Measurements from ENCODE around the gene ANAPC5. TPM values are rescaled to one million over a fixed set of nuclear protein-coding genes. Genes with fewer than 3 reads are reported as not detected.

ANAPC5 gene
- polyA plus RNA-seq, 1 experiment, result 194 TPM

- TF ChIP-seq, protein P1, sequence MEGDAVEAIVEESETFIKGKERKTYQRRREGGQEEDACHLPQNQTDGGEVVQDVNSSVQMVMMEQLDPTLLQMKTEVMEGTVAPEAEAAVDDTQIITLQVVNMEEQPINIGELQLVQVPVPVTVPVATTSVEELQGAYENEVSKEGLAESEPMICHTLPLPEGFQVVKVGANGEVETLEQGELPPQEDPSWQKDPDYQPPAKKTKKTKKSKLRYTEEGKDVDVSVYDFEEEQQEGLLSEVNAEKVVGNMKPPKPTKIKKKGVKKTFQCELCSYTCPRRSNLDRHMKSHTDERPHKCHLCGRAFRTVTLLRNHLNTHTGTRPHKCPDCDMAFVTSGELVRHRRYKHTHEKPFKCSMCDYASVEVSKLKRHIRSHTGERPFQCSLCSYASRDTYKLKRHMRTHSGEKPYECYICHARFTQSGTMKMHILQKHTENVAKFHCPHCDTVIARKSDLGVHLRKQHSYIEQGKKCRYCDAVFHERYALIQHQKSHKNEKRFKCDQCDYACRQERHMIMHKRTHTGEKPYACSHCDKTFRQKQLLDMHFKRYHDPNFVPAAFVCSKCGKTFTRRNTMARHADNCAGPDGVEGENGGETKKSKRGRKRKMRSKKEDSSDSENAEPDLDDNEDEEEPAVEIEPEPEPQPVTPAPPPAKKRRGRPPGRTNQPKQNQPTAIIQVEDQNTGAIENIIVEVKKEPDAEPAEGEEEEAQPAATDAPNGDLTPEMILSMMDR (IDR thresholded peaks at IDR 0.05; ENCODE audit: insufficient read depth, low read depth, low read length), result no peak
- CTCF ChIA-PET, result interaction anchor here (0.9 to 2.2 kb wide), 2 partner anchors 12 to 96 kb away, joined by 3 to 15 read pairs; no protein-coding TSS in a partner anchor
- DNase-seq (ENCODE audit: low read depth), result no peak
- Histone ChIP-seq H3K4me3 (ENCODE audit: low read depth, low read length) (no peak overlapping the region), H3K36me3 (ENCODE audit: control insufficient read depth, insufficient read depth, low read length) (peaks cover 11% of the 10 kb centered on the region), H3K27me3 (ENCODE audit: control insufficient read depth, insufficient read depth, low read length) (no peaks in the 10 kb centered on the region)
- POLR2A ChIA-PET, result no interaction called here
These were observed 5.5 kb downstream of the ANAPC5 start for GRCh38 chr12:121346747-121347146.

DNA sequence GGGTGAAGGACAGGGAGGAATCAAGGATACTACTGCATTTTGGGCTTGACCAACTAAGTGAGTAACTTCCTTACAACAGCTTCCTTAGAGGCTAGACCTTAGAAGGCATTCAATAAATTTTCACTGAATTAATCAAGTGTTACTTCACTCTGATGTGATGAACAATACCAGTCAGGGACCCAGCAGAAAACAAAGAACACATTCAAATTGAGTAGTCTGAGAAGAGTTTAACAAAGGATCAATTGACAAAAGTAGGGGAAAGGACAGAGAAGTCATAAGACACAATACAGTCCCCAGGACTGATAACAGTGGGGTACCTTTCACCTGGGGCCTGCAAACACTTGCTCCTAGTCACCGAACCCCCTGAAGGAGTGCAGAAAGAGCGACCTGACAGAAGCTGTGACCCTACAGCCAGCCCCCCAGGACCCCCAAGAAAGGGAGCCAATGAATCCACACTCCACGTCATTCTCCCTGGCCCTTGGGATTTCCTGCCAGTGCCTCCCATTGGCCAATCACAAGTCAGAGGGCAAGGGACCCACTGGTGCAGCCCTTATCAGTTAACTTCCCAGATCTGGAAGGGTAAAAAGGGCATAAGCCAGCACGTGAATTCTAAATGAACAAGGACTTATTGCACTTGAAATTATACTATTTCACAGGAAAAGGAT is 6.9 kb downstream of the ANAPC5 start:
- Histone ChIP-seq H3K36me3 (ENCODE audit: control insufficient read depth, insufficient read depth, low read length) (peaks cover 11% of the 10 kb centered on the region), H3K4me3 (ENCODE audit: low read depth, low read length) (no peak overlapping the region), H3K27me3 (ENCODE audit: control insufficient read depth, insufficient read depth, low read length) (no peaks in the 10 kb centered on the region)
- no peak for DNase-seq (ENCODE audit: low read depth)
- CTCF ChIA-PET, result interaction anchor here (1.4 to 2.2 kb wide), 2 partner anchors 9 to 11 kb away, joined by 4 to 15 read pairs; no protein-coding TSS in a partner anchor
- TF ChIP-seq, protein P1 (IDR thresholded peaks at IDR 0.05; ENCODE audit: insufficient read depth, low read depth, low read length), result no peak
- POLR2A ChIA-PET, result no interaction called here

GRCh38 chr12:121344506-121344905 is 7.7 kb downstream of the ANAPC5 start:
- TF ChIP-seq, protein P1 (IDR thresholded peaks at IDR 0.05; ENCODE audit: insufficient read depth, low read depth, low read length), result no peak
- H3K27me3 ChIP-seq (ENCODE audit: control insufficient read depth, insufficient read depth, low read length), result no peaks in the 10 kb centered on the region
- ChIA-PET POLR2A (no interaction called here), CTCF (interaction anchor here (1.4 to 1.5 kb wide), 2 partner anchors 9 to 99 kb away, joined by 4 read pairs; no protein-coding TSS in a partner anchor)
- DNase-seq (ENCODE audit: low read depth), result no peak
- peaks cover 11% of the 10 kb centered on the region for H3K36me3 ChIP-seq (ENCODE audit: control insufficient read depth, insufficient read depth, low read length)
- H3K4me3 ChIP-seq (ENCODE audit: low read depth, low read length), result no peak overlapping the region

GRCh38 chr12:121337416-121337815 is 14.8 kb downstream of the ANAPC5 start:
- Histone ChIP-seq H3K4me3 (ENCODE audit: low read depth, low read length) (no peak overlapping the region), H3K36me3 (ENCODE audit: control insufficient read depth, insufficient read depth, low read length) (peaks cover 3% of the 10 kb centered on the region; the same call in 1 of the 2 replicates), H3K27me3 (ENCODE audit: control insufficient read depth, insufficient read depth, low read length) (no peaks in the 10 kb centered on the region)
- TF ChIP-seq, protein P1 (IDR thresholded peaks at IDR 0.05; ENCODE audit: insufficient read depth, low read depth, low read length), result no peak
- no peak for DNase-seq (ENCODE audit: low read depth)
- ChIA-PET POLR2A (no interaction called here), CTCF (interaction anchor here (7.7 to 8.8 kb wide), 2 partner anchors 16 to 106 kb away, joined by 69 to 127 read pairs; no protein-coding TSS in a partner anchor)

DNA sequence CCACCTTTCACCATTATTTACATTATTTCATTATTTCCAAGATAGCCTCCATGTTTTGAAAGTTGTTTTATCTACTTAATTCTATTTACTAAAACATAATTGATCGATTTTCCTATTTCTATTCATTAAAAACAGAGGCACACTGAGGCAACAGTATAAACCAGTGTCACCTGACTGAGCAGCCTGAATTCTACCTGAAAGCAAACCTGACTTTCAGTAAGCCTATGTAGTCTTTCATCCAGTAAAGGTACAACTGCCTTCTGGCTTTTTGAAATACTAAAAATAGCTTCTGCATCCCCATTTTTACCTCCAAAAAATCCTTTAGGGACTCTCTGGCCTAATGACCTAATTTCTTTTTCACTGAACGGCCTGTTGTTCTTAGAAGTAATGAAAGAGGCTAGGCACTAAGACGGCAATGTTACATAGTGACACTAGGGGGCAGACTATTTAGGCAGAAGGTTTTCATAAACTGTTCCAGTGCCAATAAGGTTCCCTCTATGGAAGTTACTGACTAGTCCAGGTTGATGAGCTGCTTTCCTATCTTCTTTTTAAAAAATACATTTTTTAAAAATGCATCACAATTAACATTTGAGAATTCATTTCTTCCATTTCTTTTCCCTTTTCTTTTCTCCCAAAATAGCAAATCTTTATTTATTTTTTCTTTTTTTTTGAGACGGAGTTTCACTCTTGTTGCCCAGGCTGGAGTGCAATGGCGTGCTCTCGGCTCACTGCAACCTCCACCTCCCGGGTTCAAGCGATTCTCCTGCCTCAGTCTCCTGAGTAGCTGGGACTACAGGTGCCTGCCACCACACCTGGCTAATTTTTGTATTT is 17.5 kb downstream of the ANAPC5 start:
- H3K36me3 ChIP-seq (ENCODE audit: control insufficient read depth, insufficient read depth, low read length), result peaks cover 6% of the 10 kb centered on the region
- peak; percentile 11 for DNase-seq (ENCODE audit: low read depth)

More for the DNA sequence above, 17.5 kb downstream of the ANAPC5 start:
- POLR2A ChIA-PET, result no interaction called here
- TF ChIP-seq, protein P1 (IDR thresholded peaks at IDR 0.05; ENCODE audit: insufficient read depth, low read depth, low read length), result peak; percentile 88
- Histone ChIP-seq H3K4me3 (ENCODE audit: low read depth, low read length) (no peak overlapping the region), H3K27me3 (ENCODE audit: control insufficient read depth, insufficient read depth, low read length) (no peaks in the 10 kb centered on the region)
- CTCF ChIA-PET, result interaction anchor here (0.7 to 8.8 kb wide), 19 partner anchors 12 to 160 kb away, joined by 3 to 127 read pairs (median 4); partner anchors contain the start of gene ANAPC5

All from BJ (cell line).